A549 (cell line): ENCODE results near the gene VSTM4.

ENCODE experiments used
- GATA3 ChIP-seq: IDR thresholded peaks from 2 replicates; pipeline ENCODE4 v1.6.1; 2012; ENCODE audit warnings: borderline replicate concordance
- HEYL ChIP-seq: fragments of 250-450 bp; sonication (Bioruptor Pico); IDR thresholded peaks from 2 replicates; pipeline ENCODE4 v1.8.0; 2021; ENCODE audit warnings: mild to moderate bottlenecking, moderate library complexity
- MAFK ChIP-seq: fragments of 450-650 bp; IDR thresholded peaks from 2 replicates; pipeline ENCODE4 v1.6.1; 2014; ENCODE audit not compliant: partially characterized antibody
- MAX ChIP-seq: IDR thresholded peaks from 2 replicates; pipeline ENCODE4 v1.6.1; 2012
- MYC ChIP-seq: IDR thresholded peaks from 2 replicates; pipeline ENCODE4 v1.6.1; 2012; ENCODE audit warnings: mild to moderate bottlenecking, inconsistent platforms, low read length, improper control_type of control experiment, borderline replicate concordance
- POLR2A ChIP-seq: IDR thresholded peaks from 2 replicates; pipeline ENCODE4 v1.6.1; 2012; ENCODE audit warnings: mild to moderate bottlenecking, low read length
- RAD21 ChIP-seq, 2 experiments: fragments of >200 bp in 1 of 2; sonication (Bioruptor Twin) in 1 of 2; formaldehyde crosslinking in 1 of 2; IDR thresholded peaks in 1 of 2; conservative IDR thresholded peaks in 1 of 2; 2 replicates in 1 of 2; 3 replicates in 1 of 2; pipeline ENCODE4 v1.6.1; 2012 to 2018; ENCODE audit warnings: inconsistent platforms in 1 of 2
- RCOR1 ChIP-seq: fragments of 150-350 bp; IDR thresholded peaks from 2 replicates; pipeline ENCODE4 v1.6.1; 2014; ENCODE audit warnings: antibody characterized with exemption, low read length, low read depth
- SMC3 ChIP-seq: fragments of >200 bp; sonication (Bioruptor Twin); formaldehyde crosslinking; IDR thresholded peaks from 3 replicates; pipeline ENCODE4 v1.6.1; 2018; ENCODE audit warnings: inconsistent platforms
- ZNF302 ChIP-seq: fragments of 250-450 bp; sonication (Bioruptor Pico); IDR thresholded peaks from 2 replicates; pipeline ENCODE4 v1.9.0; 2021; ENCODE audit warnings: inconsistent platforms, mild to moderate bottlenecking, moderate library complexity
- ZSCAN20 ChIP-seq: fragments of 250-450 bp; sonication (Bioruptor Pico); IDR thresholded peaks from 2 replicates; pipeline ENCODE4 v1.8.0; 2022; ENCODE audit warnings: mild to moderate bottlenecking, moderate library complexity
- TF ChIP-seq, protein P1 (sequence below): fragments of 200-600 bp; sonication (generic); IDR thresholded peaks from 2 replicates; pipeline ENCODE4 v1.6.1; 2016; ENCODE audit warnings: antibody characterized with exemption, mild to moderate bottlenecking, moderate library complexity
- TF ChIP-seq, protein P2 (sequence below): fragments of >200 bp; sonication (Bioruptor Twin); formaldehyde crosslinking; IDR thresholded peaks from 3 replicates; pipeline ENCODE4 v1.5.1; 2016

- TF ChIP-seq POLR2A (no peak), SMC3 (no peak), MAX (no peak), ZNF302 (CRISPR knock-in tag) (no peak), MAFK (no peak), ZSCAN20 (no peak), RCOR1 (no peak), MYC (no peak), HEYL (no peak), GATA3 (no peak), RAD21 (conservative IDR thresholded peaks at IDR 0.05 in 1 of 2, IDR thresholded peaks at IDR 0.05 in 1 of 2) (no peak)
- TF ChIP-seq, protein P1, sequence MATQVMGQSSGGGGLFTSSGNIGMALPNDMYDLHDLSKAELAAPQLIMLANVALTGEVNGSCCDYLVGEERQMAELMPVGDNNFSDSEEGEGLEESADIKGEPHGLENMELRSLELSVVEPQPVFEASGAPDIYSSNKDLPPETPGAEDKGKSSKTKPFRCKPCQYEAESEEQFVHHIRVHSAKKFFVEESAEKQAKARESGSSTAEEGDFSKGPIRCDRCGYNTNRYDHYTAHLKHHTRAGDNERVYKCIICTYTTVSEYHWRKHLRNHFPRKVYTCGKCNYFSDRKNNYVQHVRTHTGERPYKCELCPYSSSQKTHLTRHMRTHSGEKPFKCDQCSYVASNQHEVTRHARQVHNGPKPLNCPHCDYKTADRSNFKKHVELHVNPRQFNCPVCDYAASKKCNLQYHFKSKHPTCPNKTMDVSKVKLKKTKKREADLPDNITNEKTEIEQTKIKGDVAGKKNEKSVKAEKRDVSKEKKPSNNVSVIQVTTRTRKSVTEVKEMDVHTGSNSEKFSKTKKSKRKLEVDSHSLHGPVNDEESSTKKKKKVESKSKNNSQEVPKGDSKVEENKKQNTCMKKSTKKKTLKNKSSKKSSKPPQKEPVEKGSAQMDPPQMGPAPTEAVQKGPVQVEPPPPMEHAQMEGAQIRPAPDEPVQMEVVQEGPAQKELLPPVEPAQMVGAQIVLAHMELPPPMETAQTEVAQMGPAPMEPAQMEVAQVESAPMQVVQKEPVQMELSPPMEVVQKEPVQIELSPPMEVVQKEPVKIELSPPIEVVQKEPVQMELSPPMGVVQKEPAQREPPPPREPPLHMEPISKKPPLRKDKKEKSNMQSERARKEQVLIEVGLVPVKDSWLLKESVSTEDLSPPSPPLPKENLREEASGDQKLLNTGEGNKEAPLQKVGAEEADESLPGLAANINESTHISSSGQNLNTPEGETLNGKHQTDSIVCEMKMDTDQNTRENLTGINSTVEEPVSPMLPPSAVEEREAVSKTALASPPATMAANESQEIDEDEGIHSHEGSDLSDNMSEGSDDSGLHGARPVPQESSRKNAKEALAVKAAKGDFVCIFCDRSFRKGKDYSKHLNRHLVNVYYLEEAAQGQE, result no peak
- TF ChIP-seq, protein P2, sequence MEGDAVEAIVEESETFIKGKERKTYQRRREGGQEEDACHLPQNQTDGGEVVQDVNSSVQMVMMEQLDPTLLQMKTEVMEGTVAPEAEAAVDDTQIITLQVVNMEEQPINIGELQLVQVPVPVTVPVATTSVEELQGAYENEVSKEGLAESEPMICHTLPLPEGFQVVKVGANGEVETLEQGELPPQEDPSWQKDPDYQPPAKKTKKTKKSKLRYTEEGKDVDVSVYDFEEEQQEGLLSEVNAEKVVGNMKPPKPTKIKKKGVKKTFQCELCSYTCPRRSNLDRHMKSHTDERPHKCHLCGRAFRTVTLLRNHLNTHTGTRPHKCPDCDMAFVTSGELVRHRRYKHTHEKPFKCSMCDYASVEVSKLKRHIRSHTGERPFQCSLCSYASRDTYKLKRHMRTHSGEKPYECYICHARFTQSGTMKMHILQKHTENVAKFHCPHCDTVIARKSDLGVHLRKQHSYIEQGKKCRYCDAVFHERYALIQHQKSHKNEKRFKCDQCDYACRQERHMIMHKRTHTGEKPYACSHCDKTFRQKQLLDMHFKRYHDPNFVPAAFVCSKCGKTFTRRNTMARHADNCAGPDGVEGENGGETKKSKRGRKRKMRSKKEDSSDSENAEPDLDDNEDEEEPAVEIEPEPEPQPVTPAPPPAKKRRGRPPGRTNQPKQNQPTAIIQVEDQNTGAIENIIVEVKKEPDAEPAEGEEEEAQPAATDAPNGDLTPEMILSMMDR, result no peak
Observed at GRCh38 chr10:49050366-49050765, 65.0 kb downstream of the VSTM4 start.
